H9 (cell line): Measurements from ENCODE around the gene PPFIBP1. TPM values are rescaled to one million over a fixed set of nuclear protein-coding genes. Genes with fewer than 3 reads are reported as not detected.

Experiments used
- DNase-seq: peaks from one replicate; pipeline ENCODE4 v3.0.0-alpha.2; 2017
- H2AFZ ChIP-seq: one replicate; pipeline ENCODE4 v1.6.1; 2013; ENCODE audit warnings: mild to moderate bottlenecking, low read length, control low read depth, moderate library complexity
- H2AK5ac ChIP-seq: 2 replicates; pipeline ENCODE4 v1.6.1; 2013; ENCODE audit warnings: low read length, control low read depth, mixed read lengths; ENCODE audit not compliant: insufficient read length
- H2BK120ac ChIP-seq: one replicate; pipeline ENCODE4 v1.6.1; 2013; ENCODE audit warnings: low read depth, mild to moderate bottlenecking, low read length, control low read depth, inconsistent platforms; ENCODE audit not compliant: poor library complexity, severe bottlenecking
- H2BK12ac ChIP-seq: 2 replicates; pipeline ENCODE4 v1.6.1; 2013; ENCODE audit warnings: low read length, control low read depth, mixed read lengths, low read depth; ENCODE audit not compliant: insufficient read length
- H2BK15ac ChIP-seq: 2 replicates; pipeline ENCODE4 v1.6.1; 2013; ENCODE audit warnings: low read depth, low read length, control low read depth
- H2BK20ac ChIP-seq: one replicate; pipeline ENCODE4 v1.6.1; 2013; ENCODE audit warnings: low read depth, mild to moderate bottlenecking, low read length, control low read depth, inconsistent platforms; ENCODE audit not compliant: poor library complexity, severe bottlenecking
- H2BK5ac ChIP-seq: 2 replicates; pipeline ENCODE4 v1.6.1; 2013; ENCODE audit warnings: low read length, control low read depth, mixed read lengths; ENCODE audit not compliant: insufficient read length
- H3K14ac ChIP-seq: 2 replicates; pipeline ENCODE4 v1.6.1; 2013; ENCODE audit warnings: low read length, control low read depth; ENCODE audit not compliant: insufficient read depth
- H3K18ac ChIP-seq: 2 replicates; pipeline ENCODE4 v1.6.1; 2013; ENCODE audit warnings: low read depth, mild to moderate bottlenecking, mixed read lengths, low read length, control low read depth; ENCODE audit not compliant: insufficient read length
- H3K23ac ChIP-seq: 2 replicates; pipeline ENCODE4 v1.6.1; 2013; ENCODE audit warnings: low read length, control low read depth, mixed read lengths, low read depth; ENCODE audit not compliant: insufficient read length
- H3K23me2 ChIP-seq: 2 replicates; pipeline ENCODE4 v1.6.1; 2013; ENCODE audit warnings: low read depth, mild to moderate bottlenecking, mixed read lengths, low read length, control low read depth; ENCODE audit not compliant: insufficient read length, poor library complexity, severe bottlenecking
- H3K27ac ChIP-seq: 2 replicates; pipeline ENCODE4 v1.5.1; 2013; ENCODE audit warnings: low read length, control low read depth, mixed read lengths, low read depth; ENCODE audit not compliant: insufficient read length
- H3K27me3 ChIP-seq: 2 replicates; pipeline ENCODE4 v1.6.1; 2013; ENCODE audit warnings: low read length, control low read depth, inconsistent platforms; ENCODE audit not compliant: insufficient read depth
- H3K4ac ChIP-seq: 2 replicates; pipeline ENCODE4 v1.6.1; 2013; ENCODE audit warnings: low read depth, mild to moderate bottlenecking, control low read depth, inconsistent platforms, low read length, moderate library complexity
- H3K4me1 ChIP-seq: 2 replicates; pipeline ENCODE4 v1.6.1; 2013; ENCODE audit warnings: low read length, control low read depth, inconsistent platforms; ENCODE audit not compliant: insufficient read depth
- H3K4me2 ChIP-seq: 2 replicates; pipeline ENCODE4 v1.6.1; 2013; ENCODE audit warnings: low read length, control low read depth, mixed read lengths; ENCODE audit not compliant: insufficient read length, insufficient read depth
- H3K56ac ChIP-seq: 2 replicates; pipeline ENCODE4 v1.6.1; 2013; ENCODE audit warnings: low read depth, mild to moderate bottlenecking, mixed read lengths, low read length, control low read depth; ENCODE audit not compliant: insufficient read length
- H3K79me1 ChIP-seq: 2 replicates; pipeline ENCODE4 v1.6.1; 2013; ENCODE audit warnings: low read depth, mild to moderate bottlenecking, moderate library complexity, low read length, control low read depth, inconsistent platforms; ENCODE audit not compliant: insufficient read depth, poor library complexity, severe bottlenecking
- H3K79me2 ChIP-seq: 2 replicates; pipeline ENCODE4 v1.6.1; 2013; ENCODE audit warnings: low read length, control low read depth, inconsistent platforms; ENCODE audit not compliant: insufficient read depth
- H3K9ac ChIP-seq: 2 replicates; pipeline ENCODE4 v1.6.1; 2013; ENCODE audit warnings: low read length, control low read depth, mixed read lengths; ENCODE audit not compliant: insufficient read length; ENCODE audit errors: extremely low read depth
- H3K9me3 ChIP-seq: one replicate; pipeline ENCODE4 v1.6.1; 2013; ENCODE audit warnings: low read depth, low read length, inconsistent platforms; ENCODE audit not compliant: control insufficient read depth
- H3T11ph ChIP-seq: one replicate; pipeline ENCODE4 v1.6.1; 2013; ENCODE audit warnings: mild to moderate bottlenecking, low read length, control low read depth, inconsistent platforms
- H4K20me1 ChIP-seq: one replicate; pipeline ENCODE4 v1.6.1; 2013; ENCODE audit not compliant: control insufficient read depth, insufficient read length, insufficient read depth
- H4K5ac ChIP-seq: 2 replicates; pipeline ENCODE4 v1.6.1; 2013; ENCODE audit warnings: low read depth, mild to moderate bottlenecking, mixed read lengths, low read length, control low read depth; ENCODE audit not compliant: insufficient read length
- H4K8ac ChIP-seq: replicated peaks from 2 replicates; pipeline ENCODE4 v1.6.1; 2013; ENCODE audit warnings: low read length, control low read depth, mixed read lengths, low read depth; ENCODE audit not compliant: insufficient read length
- H4K91ac ChIP-seq: 2 replicates; pipeline ENCODE4 v1.6.1; 2013; ENCODE audit warnings: low read depth, mild to moderate bottlenecking, moderate library complexity, mixed read lengths, low read length, control low read depth; ENCODE audit not compliant: insufficient read length
- H3K27ac Mint-ChIP-seq, 3 experiments: 2 replicates in 2 of 3; 3 replicates in 1 of 3; pipeline ENCODE4 v1.8.0; 2020 to 2021; ENCODE audit warnings: mixed read lengths in 3 of 3, mild to moderate bottlenecking in 1 of 3, moderate library complexity in 1 of 3
- H3K27me3 Mint-ChIP-seq: 2 replicates; pipeline ENCODE4 v1.8.0; 2021; ENCODE audit warnings: low read depth, mild to moderate bottlenecking, moderate library complexity, mixed read lengths
- H3K36me3 Mint-ChIP-seq, 3 experiments: 2 replicates in 2 of 3; 3 replicates in 1 of 3; pipeline ENCODE4 v1.8.0; 2020 to 2021; ENCODE audit warnings: low read depth in 3 of 3, mixed read lengths in 3 of 3; ENCODE audit not compliant: insufficient read depth in 1 of 3
- H3K4me1 Mint-ChIP-seq, 2 experiments: 2 replicates each; pipeline ENCODE4 v1.8.0; 2020; ENCODE audit warnings: mixed read lengths in 2 of 2
- H3K4me3 Mint-ChIP-seq, 2 experiments: 2 replicates in 1 of 2; 3 replicates in 1 of 2; pipeline ENCODE4 v1.8.0; 2020 to 2021; ENCODE audit warnings: mild to moderate bottlenecking in 2 of 2, mixed read lengths in 2 of 2, moderate library complexity in 1 of 2
- H3K9me3 Mint-ChIP-seq, 2 experiments: 2 replicates in 1 of 2; 3 replicates in 1 of 2; pipeline ENCODE4 v1.8.0; 2020; ENCODE audit warnings: mild to moderate bottlenecking in 2 of 2, mixed read lengths in 2 of 2, moderate library complexity in 1 of 2
- WGBS: extraction: QIAGEN DNeasy Blood & Tissue Kit; methylation state at CpG from one replicate; pipeline ENCODE4 v1.1.7; 2013; ENCODE audit warnings: missing lambda C conversion rate, low lambda C conversion rate, mixed read lengths; ENCODE audit not compliant: insufficient read length; ENCODE audit errors: extremely low coverage; 5-methylcytosine and 5-hydroxymethylcytosine counted together
- total RNA-seq: library from RNA; stranded (reverse); gene quantifications from 2 replicates; pipeline ENCODE4 v1.2.1, GENCODE V29; 2021
- TF ChIP-seq, protein P1 (sequence below): fragments of 200-600 bp; sonication (generic); conservative IDR thresholded peaks from 3 replicates; pipeline ENCODE4 v1.8.0; 2021; ENCODE audit warnings: antibody characterized with exemption, mild to moderate bottlenecking

The PPFIBP1 gene
- total RNA-seq, 1 experiment from 2014 or later = 29.2 TPM

DNA sequence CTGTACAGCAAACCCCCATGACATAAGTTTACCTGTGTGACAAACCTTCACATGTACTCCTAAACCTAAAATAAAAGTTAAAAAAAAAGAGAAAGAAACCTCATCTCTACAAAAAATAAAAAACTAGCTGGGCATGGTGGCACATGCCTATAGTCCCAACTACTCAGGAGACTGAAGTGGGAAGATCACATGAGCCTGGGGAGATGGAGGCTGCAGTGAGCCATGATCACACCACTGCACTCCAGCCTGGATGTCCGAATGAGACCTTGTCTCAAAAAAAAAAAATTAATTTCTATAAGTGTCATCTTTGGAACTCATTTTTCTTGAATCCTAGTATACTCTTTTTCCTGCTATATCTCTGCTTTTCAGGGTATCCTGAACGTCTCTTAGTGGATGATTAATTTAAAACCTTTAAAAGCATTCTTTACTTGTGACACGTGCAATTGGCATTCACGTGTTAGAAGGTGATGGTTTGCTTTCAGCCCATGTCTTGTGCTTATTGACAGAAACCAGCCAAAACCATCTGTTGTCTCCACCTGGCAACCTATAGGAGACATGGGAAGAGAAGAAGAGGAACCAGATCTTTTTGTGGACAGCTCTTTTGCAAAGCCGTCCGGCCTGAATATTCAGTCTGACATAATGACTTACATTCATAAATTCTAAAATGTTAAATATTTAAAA lies 30.6 kb upstream of the PPFIBP1 start:
- Histone ChIP-seq H4K91ac (no peak overlapping the region), H3K79me2 (no peaks in the 10 kb centered on the region), H3K27ac (no peak overlapping the region), H3K4me2 (no peak overlapping the region), H2AFZ (no peak overlapping the region), H3K27me3 (no peaks in the 10 kb centered on the region), H3K4ac (no peak overlapping the region), H3K18ac (no peak overlapping the region), H2BK15ac (no peak overlapping the region), H2BK20ac (no peak overlapping the region), H4K5ac (no peak overlapping the region), H3K23ac (no peak overlapping the region), H2BK120ac (no peak overlapping the region), H2BK5ac (no peak overlapping the region), H4K20me1 (no peaks in the 10 kb centered on the region), H3K23me2 (no peaks in the 10 kb centered on the region), H3K79me1 (no peaks in the 10 kb centered on the region), H4K8ac (no peak overlapping the region), H3K9ac (no peak overlapping the region), H3T11ph (no peak overlapping the region), H3K56ac (no peak overlapping the region), H2AK5ac (no peak overlapping the region), H3K4me1 (no peaks in the 10 kb centered on the region), H2BK12ac (no peak overlapping the region), H3K14ac (no peak overlapping the region), H3K9me3 (no peaks in the 10 kb centered on the region)
- no peaks in the 10 kb centered on the region for H3K9me3 Mint-ChIP-seq
- H3K27me3 Mint-ChIP-seq = no peaks in the 10 kb centered on the region
- no CpG with 5 or more reads among the region's 6 CpGs for WGBS
- no peak overlapping the region for H3K4me3 Mint-ChIP-seq
- no peak for DNase-seq
- no peak overlapping the region for H3K27ac Mint-ChIP-seq
- no peaks in the 10 kb centered on the region for H3K4me1 Mint-ChIP-seq
- TF ChIP-seq, protein P1, sequence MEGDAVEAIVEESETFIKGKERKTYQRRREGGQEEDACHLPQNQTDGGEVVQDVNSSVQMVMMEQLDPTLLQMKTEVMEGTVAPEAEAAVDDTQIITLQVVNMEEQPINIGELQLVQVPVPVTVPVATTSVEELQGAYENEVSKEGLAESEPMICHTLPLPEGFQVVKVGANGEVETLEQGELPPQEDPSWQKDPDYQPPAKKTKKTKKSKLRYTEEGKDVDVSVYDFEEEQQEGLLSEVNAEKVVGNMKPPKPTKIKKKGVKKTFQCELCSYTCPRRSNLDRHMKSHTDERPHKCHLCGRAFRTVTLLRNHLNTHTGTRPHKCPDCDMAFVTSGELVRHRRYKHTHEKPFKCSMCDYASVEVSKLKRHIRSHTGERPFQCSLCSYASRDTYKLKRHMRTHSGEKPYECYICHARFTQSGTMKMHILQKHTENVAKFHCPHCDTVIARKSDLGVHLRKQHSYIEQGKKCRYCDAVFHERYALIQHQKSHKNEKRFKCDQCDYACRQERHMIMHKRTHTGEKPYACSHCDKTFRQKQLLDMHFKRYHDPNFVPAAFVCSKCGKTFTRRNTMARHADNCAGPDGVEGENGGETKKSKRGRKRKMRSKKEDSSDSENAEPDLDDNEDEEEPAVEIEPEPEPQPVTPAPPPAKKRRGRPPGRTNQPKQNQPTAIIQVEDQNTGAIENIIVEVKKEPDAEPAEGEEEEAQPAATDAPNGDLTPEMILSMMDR = no peak
- no peaks in the 10 kb centered on the region for H3K36me3 Mint-ChIP-seq
